ENCODE results near the gene PCDHB15.
"Not testable (repeated sequence)": the region's sequence is repeated elsewhere in the genome, so short reads cannot be mapped to it uniquely, and the experiment has no call there.

PCDHB15 gene

GRCh38 chr5:141245250-141245717, at the start of gene PCDHB15:
Gene PCDHB15 (plus strand): TSS chr5:141245395. CDS start chr5:141245579, 184 bp downstream.
- no peak for DNase-seq

- DNase-seq = no peak
These were observed 48.8 kb upstream of the PCDHB15 start for GRCh38 chr5:141196363-141196762.

GRCh38 chr5:141199359-141200235, 45.6 kb upstream of the PCDHB15 start, which contains the start of gene PCDHB11:
Gene PCDHB11 (plus strand): TSS chr5:141199627. CDS start chr5:141199775, 148 bp downstream.
- no peak for DNase-seq

GRCh38 chr5:141201126-141201525, 44.1 kb upstream of the PCDHB15 start:
- not testable (repeated sequence) for DNase-seq

GRCh38 chr5:141201646-141202045, 43.5 kb upstream of the PCDHB15 start:
- not testable (repeated sequence) for DNase-seq

GRCh38 chr5:141208478-141208877, 36.7 kb upstream of the PCDHB15 start, which contains the start of gene PCDHB12:
Gene PCDHB12 (plus strand): TSS chr5:141208719. CDS start chr5:141208908, 189 bp downstream.
- no peak for DNase-seq

GRCh38 chr5:141210281-141210680, 34.9 kb upstream of the PCDHB15 start:
- not testable (repeated sequence) for DNase-seq

- DNase-seq = not testable (repeated sequence)
These were observed 34.3 kb upstream of the PCDHB15 start for GRCh38 chr5:141210849-141211248.

- DNase-seq = peak; percentile 10
These were observed 31.4 kb upstream of the PCDHB15 start, which contains the start of gene PCDHB13 for GRCh38 chr5:141213656-141214339. Gene PCDHB13 (plus strand): TSS chr5:141213919. CDS start chr5:141214124, 205 bp downstream.

- not testable (repeated sequence) for DNase-seq
These were observed 30.6 kb upstream of the PCDHB15 start for GRCh38 chr5:141214583-141214982.

- DNase-seq = not testable (repeated sequence)
These were observed 29.7 kb upstream of the PCDHB15 start for GRCh38 chr5:141215504-141215903.

GRCh38 chr5:141216035-141216434, 29.2 kb upstream of the PCDHB15 start:
- DNase-seq = not testable (repeated sequence)

GRCh38 chr5:141223112-141223783, 21.9 kb upstream of the PCDHB15 start, which contains the start of gene PCDHB14:
Gene PCDHB14 (plus strand): TSS chr5:141223343. CDS start chr5:141223506, 163 bp downstream.
- DNase-seq = no peak

- DNase-seq = not testable (repeated sequence)
These were observed 20.4 kb upstream of the PCDHB15 start for GRCh38 chr5:141224844-141225243.

- not testable (repeated sequence) for DNase-seq
These were observed 19.8 kb upstream of the PCDHB15 start for GRCh38 chr5:141225421-141225820.

- DNase-seq = no peak
These were observed 11.0 kb upstream of the PCDHB15 start for GRCh38 chr5:141234109-141234667.

GRCh38 chr5:141235922-141236321, 9.3 kb upstream of the PCDHB15 start:
- not testable (repeated sequence) for DNase-seq

GRCh38 chr5:141236516-141237313, 8.5 kb upstream of the PCDHB15 start:
- DNase-seq = no peak

GRCh38 chr5:141241496-141241895, 3.7 kb upstream of the PCDHB15 start:
- DNase-seq = no peak

GRCh38 chr5:141246971-141247370, 1.8 kb downstream of the PCDHB15 start:
- not testable (repeated sequence) for DNase-seq

GRCh38 chr5:141247434-141247833, 2.2 kb downstream of the PCDHB15 start:
- DNase-seq = not testable (repeated sequence)

All from stimulated activated CD4-positive, alpha-beta T cell treated with anti-CD3 and anti-CD28 coated beads, Interleukin-1b, Interleukin-23, amount 100 ng/mL, for 48 hours (primary cell).